ENCODE data around the gene RNPEPL1.

GRCh38 chr2:240519396-240520129 lies 48.7 kb upstream of the RNPEPL1 start:
- TF ChIP-seq CTCF (IDR thresholded peaks at IDR 0.05), result no peak
- TF ChIP-seq POLR2A (IDR thresholded peaks at IDR 0.05), result no peak
- TF ChIP-seq EP300 (IDR thresholded peaks at IDR 0.05), result no peak
